ENCODE data around the gene FSTL4. TPM values are rescaled to one million over a fixed set of nuclear protein-coding genes. Genes with fewer than 3 reads are reported as not detected.

FSTL4 gene
- total RNA-seq, 4 donors from 2014 or later, result 0.27 to 1.6 (median 0.35) TPM; not detected in 1

DNA sequence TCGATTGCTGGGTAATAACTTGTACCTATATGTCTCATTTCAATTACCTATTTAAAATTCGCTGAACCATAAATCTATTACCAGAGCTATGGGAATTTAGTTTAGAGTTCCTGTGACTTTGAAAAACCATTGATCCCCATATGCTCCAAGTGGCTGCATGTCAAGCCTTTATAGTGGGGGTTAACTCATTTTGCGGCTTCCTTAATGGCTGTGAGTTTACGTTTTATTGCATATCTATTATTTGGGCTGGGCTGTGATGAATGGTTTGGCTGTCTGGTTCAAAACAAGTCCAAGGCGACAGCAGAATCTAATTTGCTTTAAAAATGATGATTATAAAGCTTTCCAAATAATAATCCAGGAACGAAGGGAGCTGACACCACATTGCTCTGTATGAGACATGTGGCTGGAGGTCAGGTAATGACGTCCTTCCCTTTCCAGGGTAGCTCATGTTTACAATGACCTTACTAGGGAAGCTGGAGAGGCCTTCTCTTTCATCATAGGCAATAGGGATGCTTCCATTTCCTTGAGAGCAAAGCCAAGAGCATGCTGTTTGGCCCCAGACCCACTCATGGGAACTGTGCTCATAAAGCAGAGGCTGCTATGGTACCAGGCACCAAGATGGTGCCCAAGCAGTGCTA, 302.2 kb downstream of the FSTL4 start:
- no peak for DNase-seq
- Histone ChIP-seq H3K4me1 (no peaks in the 10 kb centered on the region), H3K9me3 (no peaks in the 10 kb centered on the region), H3K27me3 (no peaks in the 10 kb centered on the region), H3K27ac (no peak overlapping the region), H3K4me3 (no peak overlapping the region), H3K36me3 (no peaks in the 10 kb centered on the region)
- TF ChIP-seq, protein P1, sequence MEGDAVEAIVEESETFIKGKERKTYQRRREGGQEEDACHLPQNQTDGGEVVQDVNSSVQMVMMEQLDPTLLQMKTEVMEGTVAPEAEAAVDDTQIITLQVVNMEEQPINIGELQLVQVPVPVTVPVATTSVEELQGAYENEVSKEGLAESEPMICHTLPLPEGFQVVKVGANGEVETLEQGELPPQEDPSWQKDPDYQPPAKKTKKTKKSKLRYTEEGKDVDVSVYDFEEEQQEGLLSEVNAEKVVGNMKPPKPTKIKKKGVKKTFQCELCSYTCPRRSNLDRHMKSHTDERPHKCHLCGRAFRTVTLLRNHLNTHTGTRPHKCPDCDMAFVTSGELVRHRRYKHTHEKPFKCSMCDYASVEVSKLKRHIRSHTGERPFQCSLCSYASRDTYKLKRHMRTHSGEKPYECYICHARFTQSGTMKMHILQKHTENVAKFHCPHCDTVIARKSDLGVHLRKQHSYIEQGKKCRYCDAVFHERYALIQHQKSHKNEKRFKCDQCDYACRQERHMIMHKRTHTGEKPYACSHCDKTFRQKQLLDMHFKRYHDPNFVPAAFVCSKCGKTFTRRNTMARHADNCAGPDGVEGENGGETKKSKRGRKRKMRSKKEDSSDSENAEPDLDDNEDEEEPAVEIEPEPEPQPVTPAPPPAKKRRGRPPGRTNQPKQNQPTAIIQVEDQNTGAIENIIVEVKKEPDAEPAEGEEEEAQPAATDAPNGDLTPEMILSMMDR (IDR thresholded peaks at IDR 0.05), result no peak
- TF ChIP-seq POLR2A (IDR thresholded peaks at IDR 0.05), result no peak

DNA sequence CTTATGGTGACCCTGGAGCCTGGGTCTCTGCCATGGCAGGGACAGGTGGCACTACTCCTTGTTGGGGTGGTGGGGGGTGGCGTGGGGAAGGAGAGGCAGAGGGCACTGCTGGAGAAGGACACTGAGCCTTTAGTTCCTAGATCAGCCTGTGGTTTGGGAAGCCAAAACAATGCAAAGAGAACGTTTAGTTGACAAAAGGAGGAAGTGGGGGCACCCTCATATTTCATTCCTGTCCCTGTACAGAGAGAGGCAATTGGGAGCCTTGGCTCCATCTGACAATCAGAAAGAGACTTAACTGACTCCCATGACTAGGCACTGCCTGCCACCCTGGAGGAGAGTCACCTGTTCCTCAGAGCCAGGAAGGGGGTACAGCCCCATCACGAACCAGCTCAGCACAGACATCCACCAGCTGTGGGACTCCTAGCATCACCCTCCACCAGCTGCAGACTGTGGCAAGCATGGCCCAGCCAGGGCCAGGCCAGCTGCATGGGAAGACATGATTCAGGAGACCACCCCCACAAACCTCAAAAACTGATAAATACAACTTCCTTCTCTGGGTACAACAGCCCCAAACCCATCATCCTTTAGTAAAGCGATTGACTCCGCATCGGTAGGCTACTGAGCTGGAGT, 303.1 kb downstream of the FSTL4 start:
- H3K4me1 ChIP-seq, result no peaks in the 10 kb centered on the region
- no peak overlapping the region for H3K27ac ChIP-seq
- no peaks in the 10 kb centered on the region for H3K27me3 ChIP-seq
- no peak for TF ChIP-seq POLR2A (IDR thresholded peaks at IDR 0.05)
- TF ChIP-seq, protein P1 (IDR thresholded peaks at IDR 0.05), result no peak
- no peaks in the 10 kb centered on the region for H3K9me3 ChIP-seq
- no peak for DNase-seq
- no peak overlapping the region for H3K4me3 ChIP-seq
- no peaks in the 10 kb centered on the region for H3K36me3 ChIP-seq

DNA sequence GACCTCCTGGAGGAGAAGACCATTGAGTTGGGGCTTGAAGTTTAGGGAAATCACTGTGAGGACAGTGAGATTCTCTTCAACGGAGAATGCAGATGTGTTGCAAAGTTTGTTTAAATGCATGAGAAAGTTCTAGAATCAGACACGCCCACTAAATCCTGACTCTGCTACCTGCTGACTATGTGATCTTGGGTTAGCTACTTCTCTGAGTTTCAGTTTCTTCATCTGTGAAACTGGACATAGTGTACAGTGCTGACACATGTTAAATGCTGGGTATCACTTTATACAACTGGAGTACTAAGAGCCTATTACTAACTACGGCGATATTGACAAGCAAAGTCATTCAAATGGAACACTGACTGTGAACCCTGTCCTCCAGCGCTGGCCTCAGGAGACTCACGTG, 305.1 kb downstream of the FSTL4 start:
- Histone ChIP-seq H3K27ac (no peak overlapping the region), H3K36me3 (no peaks in the 10 kb centered on the region), H3K4me3 (no peak overlapping the region), H3K4me1 (no peaks in the 10 kb centered on the region), H3K9me3 (no peaks in the 10 kb centered on the region), H3K27me3 (no peaks in the 10 kb centered on the region)
- no peak for TF ChIP-seq POLR2A (IDR thresholded peaks at IDR 0.05)
- TF ChIP-seq, protein P1 (IDR thresholded peaks at IDR 0.05), result no peak
- DNase-seq, result no peak

DNA sequence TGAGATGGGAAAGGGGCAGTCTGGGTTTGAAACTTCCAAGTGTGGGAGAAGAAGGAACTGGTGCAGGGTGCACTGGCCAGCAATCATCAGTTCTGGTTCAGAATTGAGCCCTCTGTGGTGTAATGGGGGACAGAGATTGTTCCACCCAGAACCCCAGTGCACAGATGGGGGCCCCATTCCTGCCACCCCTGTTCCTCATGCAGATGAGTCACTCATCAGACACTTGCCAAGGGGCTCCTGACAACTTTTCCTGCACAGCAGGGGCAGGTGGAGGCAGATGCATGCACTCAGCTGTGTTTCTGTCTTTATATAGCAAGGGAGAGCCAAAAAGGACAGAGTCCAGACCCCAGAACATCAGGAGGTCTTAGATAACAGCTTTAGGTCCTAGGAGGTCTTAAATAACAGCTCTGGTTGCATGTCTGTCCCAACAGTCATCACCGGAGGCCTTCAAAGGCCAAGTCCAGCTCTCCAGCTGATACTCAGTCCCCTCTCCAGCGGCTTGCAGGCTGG, 307.6 kb downstream of the FSTL4 start:
- TF ChIP-seq POLR2A (IDR thresholded peaks at IDR 0.05), result no peak
- TF ChIP-seq, protein P1 (IDR thresholded peaks at IDR 0.05), result no peak
- Histone ChIP-seq H3K36me3 (no peaks in the 10 kb centered on the region), H3K27ac (no peak overlapping the region), H3K4me1 (no peaks in the 10 kb centered on the region), H3K27me3 (no peaks in the 10 kb centered on the region), H3K9me3 (no peaks in the 10 kb centered on the region), H3K4me3 (no peak overlapping the region)
- DNase-seq, result no peak

DNA sequence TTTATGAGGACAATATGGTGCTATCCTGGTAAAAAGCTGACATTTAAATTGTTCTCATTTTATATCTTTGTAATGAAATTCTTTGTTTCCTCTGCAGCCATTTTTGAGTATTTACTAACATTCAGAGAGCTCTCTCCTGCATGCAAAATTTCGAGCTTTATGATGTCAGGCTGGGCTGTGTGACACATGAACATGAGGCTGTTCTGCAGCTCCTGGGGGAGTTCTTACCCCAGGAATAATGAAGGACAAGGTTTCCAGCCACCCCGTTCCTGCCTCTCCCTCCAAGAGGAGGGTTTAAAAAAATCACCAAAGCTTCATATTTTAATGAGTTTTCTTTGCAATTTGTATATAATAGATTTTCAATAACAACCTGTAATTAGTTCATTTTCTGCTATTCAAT, 308.2 kb downstream of the FSTL4 start:
- no peak overlapping the region for H3K4me3 ChIP-seq
- H3K9me3 ChIP-seq, result no peaks in the 10 kb centered on the region
- no peak overlapping the region for H3K27ac ChIP-seq
- no peaks in the 10 kb centered on the region for H3K27me3 ChIP-seq
- DNase-seq, result no peak
- H3K36me3 ChIP-seq, result no peaks in the 10 kb centered on the region
- H3K4me1 ChIP-seq, result no peaks in the 10 kb centered on the region
- no peak for TF ChIP-seq POLR2A (IDR thresholded peaks at IDR 0.05)
- TF ChIP-seq, protein P1 (IDR thresholded peaks at IDR 0.05), result no peak

Measured in Peyer's patch (tissue), 4 donors.